Heart right ventricle (tissue), 16 donors: ENCODE measurements around the gene SREBF2. TPM values are rescaled to one million over a fixed set of nuclear protein-coding genes. Genes with fewer than 3 reads are reported as not detected.

ENCODE experiments used
- ATAC-seq, 8 donors: fragments of 200-7000 bp; cut with Tn5 transposase; one replicate each; pipeline ENCODE4 v1.9.1; 2020; ENCODE audit warnings: mild to moderate bottlenecking in 8 of 8, moderate library complexity in 8 of 8, moderate number of reproducible peaks in 1 of 8
- DNase-seq, 2 donors: peaks; one replicate each; pipeline ENCODE4 v3.0.0-alpha.2; 2020
- H3K27ac ChIP-seq, 10 donors: fragments of 200-600 bp; sonication (generic) in 2 of 10; one replicate each; pipeline versions ENCODE4 v1.5.0 to v1.8.0; 2020 to 2022; ENCODE audit warnings: mild to moderate bottlenecking in 3 of 10
- H3K27me3 ChIP-seq, 7 donors: fragments of 200-600 bp; one replicate each; pipeline ENCODE4 v1.8.0; 2021 to 2022; ENCODE audit warnings: mild to moderate bottlenecking in 2 of 7
- H3K36me3 ChIP-seq, 9 donors: fragments of 200-600 bp; sonication (generic) in 1 of 9; one replicate each; pipeline versions ENCODE4 v1.5.0 to v1.8.0; 2020 to 2022; ENCODE audit warnings: mild to moderate bottlenecking in 2 of 9
- H3K4me1 ChIP-seq, 9 donors: fragments of 200-600 bp; sonication (generic) in 1 of 9; one replicate each; pipeline versions ENCODE4 v1.5.0 to v1.8.0; 2020 to 2022; ENCODE audit warnings: mild to moderate bottlenecking in 4 of 9
- H3K4me3 ChIP-seq, 10 donors: fragments of 200-600 bp; sonication (generic) in 2 of 10; one replicate each; pipeline versions ENCODE4 v1.5.0 to v1.8.0; 2020 to 2022; ENCODE audit warnings: mild to moderate bottlenecking in 7 of 10, moderate library complexity in 2 of 10
- H3K9me3 ChIP-seq, 11 donors: fragments of 200-600 bp in 10 of 11; sonication (generic) in 2 of 11; one replicate each; pipeline versions ENCODE4 v1.5.0 to v1.8.0; 2013 to 2022; ENCODE audit warnings: mild to moderate bottlenecking in 2 of 11, control low read depth in 1 of 11, moderate library complexity in 1 of 11
- whole genome bisulfite sequencing, 2 donors: extraction: QIAGEN DNeasy Blood & Tissue Kit; methylation state at CpG; one replicate each; pipeline ENCODE4 v1.1.7; 2013; ENCODE audit warnings: inconsistent platforms in 1 of 2; 5-methylcytosine and 5-hydroxymethylcytosine counted together
- intact Hi-C, 10 donors: fragments of 100-400 bp; cut with DNase I; formaldehyde crosslinking; loops; one replicate each; pipeline versions ENCODE4 v1.11.1 to v1.14.2; 2022
- polyA plus RNA-seq, 2 donors: library from polyadenylated mRNA; stranded (reverse); fragments of 200-250 nt; gene quantifications; one replicate each; pipeline ENCODE4 v1.2.3, GENCODE V29; 2013
- total RNA-seq, 10 donors: library from RNA; stranded (reverse); fragmentation: NEBNext Ultra II Directional in 3 of 10; extraction: Animal tissue kit (Norgen Biotek cat#: 25700) in 3 of 10; gene quantifications; one replicate each; pipeline versions ENCODE4 v1.2.1 to v1.2.4, GENCODE V29; 2021 to 2023
- TF ChIP-seq, protein P1 (sequence below), 9 donors: fragments of 200-600 bp; sonication (generic) in 2 of 9; IDR thresholded peaks; one replicate each; pipeline versions ENCODE4 v1.5.0 to v1.8.0; 2021 to 2022; ENCODE audit warnings: antibody characterized with exemption in 9 of 9, mild to moderate bottlenecking in 5 of 9, moderate library complexity in 1 of 9
- donor health status: Arrhythmogenic right ventricular cardiomyopathy.
- donor health status: ischemic (EF 13 %, LVEDD 7.1; RV severe dilation, severe dysfunction).
- donor health status: healthy with polysubstance abuse.
- donor health status: DM: no; HTN: yes; CAD: no.
- donor health status: DM: no; HTN: no; CAD: no.
- donor health status: ischemic (EF 25% LVEDD 6.9; RV normal size, moderate dysfunction).
- donor health status: ischemic (EF 25% LVEDD 5.7; RV mildly dilated, moderate dysfunction).
- donor health status: healthy.
- donor health status: DM: yes; HTN: yes; CAD: no.
- donor health status: Ischemic cardiomyopathy.
- donor health status: ischemic (EF 35%, LVEDD 5.7; RV mildly dilated, moderate dysfunction).
- donor health status: nonischemic (EF 11% LVEDD 7.7; RV severe dilation, severe dysfunction).
- donor health status: DM: yes; HTN: yes; CAD: no.
- donor health status: PGD.
- donor health status: ischemic (EF 29% LVEDD 5.4; RV normal size, mild dysfunction).
- donor health status: nonischemic (EF 23%, LVEDD 6.1; RV moderate dilation, normal function).

Gene SREBF2
- total and polyA plus RNA-seq, 12 donors: 37.5 to 94.3 (median 71.3) TPM

DNA sequence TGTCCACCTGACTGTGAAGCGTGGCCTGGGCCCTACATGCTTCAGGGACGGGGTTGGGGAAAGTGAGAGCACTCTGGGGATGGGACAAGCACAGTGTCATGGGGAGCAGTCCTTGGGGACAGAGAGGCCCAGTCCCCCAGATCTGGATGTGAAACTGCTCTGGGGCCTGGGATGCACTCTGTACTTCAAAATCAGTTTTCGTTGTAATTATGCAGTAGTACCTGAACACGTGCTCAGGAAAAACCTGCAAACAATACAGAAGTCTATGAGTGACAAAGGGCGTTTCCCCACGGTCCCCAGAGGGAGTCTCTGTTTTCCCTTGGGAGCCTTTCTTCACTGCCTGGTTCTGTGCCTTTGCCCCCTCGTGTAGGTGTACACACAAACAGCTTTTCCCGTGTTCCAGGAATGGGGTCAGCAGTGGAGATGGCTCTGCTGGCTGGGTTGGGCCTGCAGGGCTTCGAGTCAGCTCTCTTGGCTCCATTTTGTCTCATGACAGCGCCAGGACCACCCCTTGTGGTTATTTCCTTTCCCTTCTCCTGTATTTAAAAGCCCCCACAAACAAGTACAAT is 98.9 kb downstream of the SREBF2 start:
- H3K4me3 ChIP-seq: no peak overlapping the region
- no peaks in the 10 kb centered on the region for H3K9me3 ChIP-seq
- WGBS, 2 donors: 86 to 90% methylated on average over 10 of the region's 10 CpGs
- H3K27me3 ChIP-seq: peaks cover 0 to 12% (median under 1%) of the 10 kb centered on the region in 7 donors
- no peaks in the 10 kb centered on the region for H3K36me3 ChIP-seq
- intact Hi-C loops: no loop called here
- peaks cover 0 to 13% (median 0%) of the 10 kb centered on the region in 9 donors for H3K4me1 ChIP-seq
- no peak for DNase-seq
- no peak overlapping the region for H3K27ac ChIP-seq
- TF ChIP-seq, protein P1, sequence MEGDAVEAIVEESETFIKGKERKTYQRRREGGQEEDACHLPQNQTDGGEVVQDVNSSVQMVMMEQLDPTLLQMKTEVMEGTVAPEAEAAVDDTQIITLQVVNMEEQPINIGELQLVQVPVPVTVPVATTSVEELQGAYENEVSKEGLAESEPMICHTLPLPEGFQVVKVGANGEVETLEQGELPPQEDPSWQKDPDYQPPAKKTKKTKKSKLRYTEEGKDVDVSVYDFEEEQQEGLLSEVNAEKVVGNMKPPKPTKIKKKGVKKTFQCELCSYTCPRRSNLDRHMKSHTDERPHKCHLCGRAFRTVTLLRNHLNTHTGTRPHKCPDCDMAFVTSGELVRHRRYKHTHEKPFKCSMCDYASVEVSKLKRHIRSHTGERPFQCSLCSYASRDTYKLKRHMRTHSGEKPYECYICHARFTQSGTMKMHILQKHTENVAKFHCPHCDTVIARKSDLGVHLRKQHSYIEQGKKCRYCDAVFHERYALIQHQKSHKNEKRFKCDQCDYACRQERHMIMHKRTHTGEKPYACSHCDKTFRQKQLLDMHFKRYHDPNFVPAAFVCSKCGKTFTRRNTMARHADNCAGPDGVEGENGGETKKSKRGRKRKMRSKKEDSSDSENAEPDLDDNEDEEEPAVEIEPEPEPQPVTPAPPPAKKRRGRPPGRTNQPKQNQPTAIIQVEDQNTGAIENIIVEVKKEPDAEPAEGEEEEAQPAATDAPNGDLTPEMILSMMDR (IDR thresholded peaks at IDR 0.05): no peak
- ATAC-seq: no peak

DNA sequence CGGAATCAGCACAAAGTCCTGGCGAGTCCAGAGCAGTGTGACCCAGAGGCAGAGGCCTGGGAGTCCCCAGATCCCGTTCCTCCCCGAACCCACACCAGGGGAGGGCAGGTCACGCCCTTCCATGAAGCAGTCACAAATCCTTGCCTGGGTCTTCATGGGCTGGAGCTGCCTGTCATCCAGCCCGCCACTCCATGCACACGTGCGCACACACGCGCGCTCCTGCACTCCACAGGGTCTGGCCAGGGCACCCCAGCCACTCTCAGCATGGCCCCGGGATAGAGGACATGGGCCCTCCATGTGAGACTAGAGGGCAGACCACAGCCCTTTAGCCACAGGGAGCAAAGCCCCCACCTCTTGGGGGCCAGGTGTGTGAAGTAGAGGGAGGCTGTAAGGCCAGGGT is 99.4 kb downstream of the SREBF2 start:
- Histone ChIP-seq H3K27ac (no peak overlapping the region), H3K27me3 (peaks cover 0 to 6% (median 0%) of the 10 kb centered on the region in 7 donors), H3K36me3 (no peaks in the 10 kb centered on the region), H3K9me3 (no peaks in the 10 kb centered on the region), H3K4me1 (peaks cover 0 to 13% (median 0%) of the 10 kb centered on the region in 9 donors), H3K4me3 (no peak overlapping the region)
- TF ChIP-seq, protein P1 (IDR thresholded peaks at IDR 0.05): no peak
- no peak for ATAC-seq
- intact Hi-C loops: no loop called here
- 96 to 97% methylated on average over 12 of the region's 12 CpGs for WGBS, 2 donors
- no peak for DNase-seq

DNA sequence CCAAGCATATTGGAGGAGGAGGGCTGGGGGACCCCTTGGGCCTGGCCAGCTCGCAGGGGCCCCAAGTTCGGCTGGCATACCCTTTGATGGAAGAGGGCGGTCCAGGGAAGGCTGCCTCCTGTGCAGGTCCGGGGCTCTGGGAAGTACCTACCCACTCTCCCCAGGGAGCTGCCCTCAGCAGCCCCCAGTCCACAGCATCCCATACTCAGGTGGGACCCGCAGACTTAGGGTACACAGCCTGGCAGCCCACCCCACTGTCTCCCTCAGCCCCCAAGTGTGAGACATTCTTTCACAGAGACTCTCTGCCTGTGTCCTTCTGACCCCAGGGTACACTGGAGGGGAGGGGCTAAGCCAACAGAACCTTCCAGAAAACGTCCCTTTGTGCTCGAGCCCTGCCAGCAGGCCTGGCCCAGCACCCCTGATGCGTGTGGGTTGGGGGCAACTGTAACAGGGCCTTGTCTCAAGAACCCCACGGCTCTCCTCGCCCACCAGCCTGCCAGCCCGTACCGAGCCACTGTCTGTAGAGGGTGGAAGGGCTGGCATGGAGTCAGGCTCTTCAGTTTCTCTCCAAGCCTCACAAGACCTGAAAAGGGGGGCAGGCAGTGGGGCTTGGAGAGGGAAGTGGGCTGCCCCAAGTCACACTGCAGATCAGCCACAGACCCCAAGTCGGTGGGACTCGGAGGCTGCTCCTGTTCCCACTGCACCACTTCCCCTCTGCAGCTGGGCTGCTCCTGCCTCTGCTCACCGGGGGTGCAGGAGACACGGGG is 100.7 kb downstream of the SREBF2 start:
- DNase-seq (no peak), ATAC-seq (no peak)
- H3K9me3 ChIP-seq: no peaks in the 10 kb centered on the region
- 84 to 87% methylated on average over 16 of the region's 16 CpGs for WGBS, 2 donors
- no peaks in the 10 kb centered on the region for H3K27me3 ChIP-seq
- TF ChIP-seq, protein P1 (IDR thresholded peaks at IDR 0.05): no peak
- no peak overlapping the region for H3K4me3 ChIP-seq
- no peak overlapping the region for H3K27ac ChIP-seq
- peaks cover 0 to 3% (median 0%) of the 10 kb centered on the region in 9 donors for H3K36me3 ChIP-seq
- intact Hi-C loops: loop anchor here in 1 of 10 donors (2.0 kb wide), 2 partner anchors 65 to 107 kb away; no protein-coding TSS in a partner anchor
- H3K4me1 ChIP-seq: peaks cover 0 to 17% (median 0%) of the 10 kb centered on the region in 9 donors

DNA sequence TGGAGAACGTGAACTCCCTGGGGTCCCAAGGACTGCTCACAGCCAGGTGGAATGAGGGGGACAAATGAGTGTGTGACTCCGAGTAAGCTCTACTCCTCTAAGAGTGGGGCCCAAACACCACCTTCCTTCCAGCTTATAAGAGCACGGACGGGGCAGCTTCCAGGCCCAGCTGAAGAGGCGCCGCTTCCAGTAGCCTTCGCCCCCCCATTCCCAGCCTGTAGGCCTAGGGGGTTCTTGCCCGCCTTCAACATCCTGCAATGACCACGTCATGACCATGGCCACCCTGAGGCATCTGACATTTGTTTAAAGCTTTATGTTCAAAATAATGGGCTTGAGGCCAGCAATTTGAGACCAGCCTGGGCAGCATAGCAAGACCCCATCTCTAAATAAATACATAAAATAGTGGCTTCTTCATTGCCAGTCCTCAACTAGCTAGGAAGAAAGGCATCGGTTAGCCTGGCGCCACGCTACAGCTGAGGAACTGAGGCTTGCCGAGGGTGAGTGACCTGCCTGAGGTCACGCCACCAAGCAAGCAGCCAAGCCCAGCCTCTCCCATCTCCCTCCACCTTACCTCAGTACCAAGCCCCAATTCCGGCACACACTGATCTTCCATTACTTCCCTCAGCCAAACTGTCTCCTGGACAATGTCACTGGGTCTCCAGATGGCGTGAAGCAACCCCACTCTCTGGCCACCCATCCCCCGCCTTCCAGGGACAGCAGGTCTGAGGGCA is 101.5 kb downstream of the SREBF2 start:
- Histone ChIP-seq H3K27me3 (no peaks in the 10 kb centered on the region), H3K4me1 (peaks cover 0 to 25% (median 7%) of the 10 kb centered on the region in 9 donors), H3K36me3 (peaks cover 0 to 11% (median 0%) of the 10 kb centered on the region in 9 donors), H3K4me3 (no peak overlapping the region), H3K27ac (peak overlapping the region; percentile 20 to 76 (median 60)), H3K9me3 (no peaks in the 10 kb centered on the region)
- TF ChIP-seq, protein P1 (IDR thresholded peaks at IDR 0.05): no peak
- WGBS, 2 donors: 88 to 90% methylated on average over 17 of the region's 17 CpGs
- DNase-seq (no peak), ATAC-seq (peak in 4 of 8 donors; percentile 43 to 55 (median 48))
- intact Hi-C loops: loop anchor here in 1 of 10 donors (2.0 kb wide), 2 partner anchors 66 to 108 kb away; no protein-coding TSS in a partner anchor
